Hepatocyte (in vitro differentiated cells): ENCODE data around the gene BCO1.

ENCODE experiments used
- EZH2 ChIP-seq: fragments of 200-600 bp; sonication (generic); IDR thresholded peaks from 2 replicates; pipeline ENCODE4 v1.6.1; 2016; ENCODE audit warnings: antibody characterized with exemption, mild to moderate bottlenecking, borderline replicate concordance
- EZH2phosphoT487 ChIP-seq: fragments of 200-600 bp; sonication (generic); IDR thresholded peaks from one replicate; pipeline ENCODE4 v1.6.1; 2018; ENCODE audit warnings: antibody characterized with exemption, mild to moderate bottlenecking, low read depth, moderate library complexity; ENCODE audit not compliant: unreplicated experiment, severe bottlenecking
- TF ChIP-seq, protein P1 (sequence below): fragments of 200-600 bp; sonication (generic); IDR thresholded peaks from 2 replicates; pipeline ENCODE4 v1.5.1; 2016; ENCODE audit warnings: antibody characterized with exemption, mild to moderate bottlenecking; ENCODE audit not compliant: poor library complexity

DNA sequence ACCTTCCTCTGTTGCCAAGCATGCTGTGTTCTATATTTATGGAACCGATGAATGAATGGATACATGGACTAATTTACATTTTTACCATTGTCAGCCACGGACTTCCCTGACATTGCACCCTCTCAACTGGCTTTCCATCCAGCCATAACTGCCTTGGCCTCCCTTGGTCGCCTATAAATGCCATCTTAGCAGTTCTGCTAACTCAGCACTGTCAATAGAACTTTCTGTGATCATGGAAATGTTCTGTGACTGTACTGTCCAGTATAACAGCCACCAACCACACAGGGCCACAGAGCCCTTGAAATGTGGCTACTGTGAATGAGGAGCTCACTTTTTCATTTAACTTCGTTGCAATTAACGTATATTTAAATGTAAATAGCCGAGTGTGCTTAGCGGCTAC, 8.7 kb upstream of the BCO1 start:
- TF ChIP-seq, protein P1, sequence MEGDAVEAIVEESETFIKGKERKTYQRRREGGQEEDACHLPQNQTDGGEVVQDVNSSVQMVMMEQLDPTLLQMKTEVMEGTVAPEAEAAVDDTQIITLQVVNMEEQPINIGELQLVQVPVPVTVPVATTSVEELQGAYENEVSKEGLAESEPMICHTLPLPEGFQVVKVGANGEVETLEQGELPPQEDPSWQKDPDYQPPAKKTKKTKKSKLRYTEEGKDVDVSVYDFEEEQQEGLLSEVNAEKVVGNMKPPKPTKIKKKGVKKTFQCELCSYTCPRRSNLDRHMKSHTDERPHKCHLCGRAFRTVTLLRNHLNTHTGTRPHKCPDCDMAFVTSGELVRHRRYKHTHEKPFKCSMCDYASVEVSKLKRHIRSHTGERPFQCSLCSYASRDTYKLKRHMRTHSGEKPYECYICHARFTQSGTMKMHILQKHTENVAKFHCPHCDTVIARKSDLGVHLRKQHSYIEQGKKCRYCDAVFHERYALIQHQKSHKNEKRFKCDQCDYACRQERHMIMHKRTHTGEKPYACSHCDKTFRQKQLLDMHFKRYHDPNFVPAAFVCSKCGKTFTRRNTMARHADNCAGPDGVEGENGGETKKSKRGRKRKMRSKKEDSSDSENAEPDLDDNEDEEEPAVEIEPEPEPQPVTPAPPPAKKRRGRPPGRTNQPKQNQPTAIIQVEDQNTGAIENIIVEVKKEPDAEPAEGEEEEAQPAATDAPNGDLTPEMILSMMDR, result no peak
- no peak for TF ChIP-seq EZH2
- TF ChIP-seq EZH2phosphoT487, result no peak
